GM23248 (cell line): Measurements from ENCODE around the gene RSPH1.

Source experiments
- EZH2 ChIP-seq: fragments of 200-600 bp; sonication (generic); IDR thresholded peaks from 2 replicates; pipeline ENCODE4 v1.6.1; 2018; ENCODE audit warnings: antibody characterized with exemption, mild to moderate bottlenecking; ENCODE audit not compliant: insufficient read depth, poor library complexity, severe bottlenecking
- EZH2phosphoT487 ChIP-seq: fragments of 200-600 bp; sonication (generic); IDR thresholded peaks from 2 replicates; pipeline ENCODE4 v1.6.1; 2018; ENCODE audit warnings: antibody characterized with exemption, moderate library complexity, mild to moderate bottlenecking, low read depth; ENCODE audit not compliant: insufficient read depth

DNA sequence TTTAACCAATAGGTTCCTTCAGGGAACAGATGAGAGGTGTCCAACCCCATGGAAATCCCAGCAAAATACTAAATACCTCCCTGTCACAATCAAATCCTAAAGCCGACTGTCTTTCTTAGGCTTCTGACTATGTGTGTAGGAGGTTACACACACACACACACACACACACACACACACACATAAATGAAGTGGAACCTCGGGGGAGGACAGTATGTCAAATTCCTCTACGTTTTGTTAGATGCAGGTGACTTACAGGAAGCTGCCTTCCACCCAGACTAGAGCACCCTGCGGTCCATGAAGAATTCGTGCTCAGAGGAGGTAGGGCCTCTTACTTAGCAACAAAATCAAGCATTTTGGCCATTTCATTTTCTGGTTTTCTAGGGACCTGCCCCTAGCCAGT is 16.4 kb downstream of the RSPH1 start:
- TF ChIP-seq EZH2: no peak
- no peak for TF ChIP-seq EZH2phosphoT487
